ENCODE results near the gene TMEM232. TPM values are rescaled to one million over a fixed set of nuclear protein-coding genes. Genes with fewer than 3 reads are reported as not detected.

Gene TMEM232
- total and polyA plus RNA-seq, 7 donors = 0.93 to 8.7 (median 2.5) TPM

- Histone ChIP-seq H3K4me1 (no peaks in the 10 kb centered on the region), H3K4me3 (no peak overlapping the region), H3K27ac (no peak overlapping the region), H3K9me3 (peaks cover 0 to 2% (median 0%) of the 10 kb centered on the region in 4 donors), H3K36me3 (no peaks in the 10 kb centered on the region), H3K27me3 (no peaks in the 10 kb centered on the region)
- no peak for DNase-seq
- intact Hi-C loops (cut with DNase I) = no loop called here
- TF ChIP-seq EP300 (IDR thresholded peaks at IDR 0.05) = no peak
- TF ChIP-seq CTCF (IDR thresholded peaks at IDR 0.05) = no peak
- no peak for TF ChIP-seq POLR2AphosphoS5 (IDR thresholded peaks at IDR 0.05)
- no peak for TF ChIP-seq POLR2A (IDR thresholded peaks at IDR 0.05)
These were observed 250.3 kb downstream of the TMEM232 start for GRCh38 chr5:110476164-110476563.

GRCh38 chr5:110475529-110475928 is 250.9 kb downstream of the TMEM232 start:
- no peak for TF ChIP-seq POLR2AphosphoS5 (IDR thresholded peaks at IDR 0.05)
- TF ChIP-seq EP300 (IDR thresholded peaks at IDR 0.05) = no peak
- no peak for TF ChIP-seq POLR2A (IDR thresholded peaks at IDR 0.05)
- TF ChIP-seq CTCF (IDR thresholded peaks at IDR 0.05) = no peak
- Histone ChIP-seq H3K27ac (no peak overlapping the region), H3K4me1 (no peaks in the 10 kb centered on the region), H3K9me3 (peaks cover 0 to 9% (median 0%) of the 10 kb centered on the region in 4 donors), H3K36me3 (no peaks in the 10 kb centered on the region), H3K27me3 (no peaks in the 10 kb centered on the region), H3K4me3 (no peak overlapping the region)
- no peak for DNase-seq
- 82 to 89% methylated on average over 1 of the region's 1 CpG for WGBS, 2 donors
- intact Hi-C loops (cut with DNase I) = no loop called here

GRCh38 chr5:110469486-110469885 is 257.0 kb downstream of the TMEM232 start:
- Histone ChIP-seq H3K4me3 (no peak overlapping the region), H3K4me1 (no peaks in the 10 kb centered on the region), H3K27me3 (no peaks in the 10 kb centered on the region), H3K9me3 (peaks cover 0 to 9% (median 0%) of the 10 kb centered on the region in 4 donors), H3K36me3 (no peaks in the 10 kb centered on the region), H3K27ac (no peak overlapping the region)
- DNase-seq = no peak
- intact Hi-C loops (cut with DNase I) = no loop called here
- 89 to 91% methylated on average over 4 of the region's 4 CpGs for WGBS, 2 donors
- TF ChIP-seq POLR2A (IDR thresholded peaks at IDR 0.05) (no peak), POLR2AphosphoS5 (IDR thresholded peaks at IDR 0.05) (no peak), CTCF (IDR thresholded peaks at IDR 0.05) (no peak), EP300 (IDR thresholded peaks at IDR 0.05) (no peak)

GRCh38 chr5:110463106-110463505 is 263.4 kb downstream of the TMEM232 start:
- no peaks in the 10 kb centered on the region for H3K4me1 ChIP-seq
- no peak overlapping the region for H3K27ac ChIP-seq
- no peaks in the 10 kb centered on the region for H3K36me3 ChIP-seq
- intact Hi-C loops (cut with DNase I) = no loop called here
- H3K27me3 ChIP-seq = no peaks in the 10 kb centered on the region
- H3K9me3 ChIP-seq = no peaks in the 10 kb centered on the region
- TF ChIP-seq EP300 (IDR thresholded peaks at IDR 0.05) (no peak), POLR2A (IDR thresholded peaks at IDR 0.05) (no peak), CTCF (IDR thresholded peaks at IDR 0.05) (no peak), POLR2AphosphoS5 (IDR thresholded peaks at IDR 0.05) (no peak)
- H3K4me3 ChIP-seq = no peak overlapping the region
- DNase-seq = no peak
- WGBS, 2 donors = 79 to 83% methylated on average over 2 of the region's 2 CpGs

- 83 to 88% methylated on average over 4 of the region's 4 CpGs for WGBS, 2 donors
- intact Hi-C loops (cut with DNase I) = no loop called here
- no peaks in the 10 kb centered on the region for H3K36me3 ChIP-seq
- no peak overlapping the region for H3K27ac ChIP-seq
- no peaks in the 10 kb centered on the region for H3K9me3 ChIP-seq
- DNase-seq = no peak
- no peaks in the 10 kb centered on the region for H3K27me3 ChIP-seq
- H3K4me1 ChIP-seq = no peaks in the 10 kb centered on the region
- TF ChIP-seq POLR2A (IDR thresholded peaks at IDR 0.05) (no peak), POLR2AphosphoS5 (IDR thresholded peaks at IDR 0.05) (no peak), CTCF (IDR thresholded peaks at IDR 0.05) (no peak)
- no peak overlapping the region for H3K4me3 ChIP-seq
These were observed 265.6 kb downstream of the TMEM232 start for GRCh38 chr5:110460837-110461236.

Data from sigmoid colon (tissue), 7 donors.